Measurements from ENCODE around the gene ACTRT2.

ACTRT2 gene

DNA sequence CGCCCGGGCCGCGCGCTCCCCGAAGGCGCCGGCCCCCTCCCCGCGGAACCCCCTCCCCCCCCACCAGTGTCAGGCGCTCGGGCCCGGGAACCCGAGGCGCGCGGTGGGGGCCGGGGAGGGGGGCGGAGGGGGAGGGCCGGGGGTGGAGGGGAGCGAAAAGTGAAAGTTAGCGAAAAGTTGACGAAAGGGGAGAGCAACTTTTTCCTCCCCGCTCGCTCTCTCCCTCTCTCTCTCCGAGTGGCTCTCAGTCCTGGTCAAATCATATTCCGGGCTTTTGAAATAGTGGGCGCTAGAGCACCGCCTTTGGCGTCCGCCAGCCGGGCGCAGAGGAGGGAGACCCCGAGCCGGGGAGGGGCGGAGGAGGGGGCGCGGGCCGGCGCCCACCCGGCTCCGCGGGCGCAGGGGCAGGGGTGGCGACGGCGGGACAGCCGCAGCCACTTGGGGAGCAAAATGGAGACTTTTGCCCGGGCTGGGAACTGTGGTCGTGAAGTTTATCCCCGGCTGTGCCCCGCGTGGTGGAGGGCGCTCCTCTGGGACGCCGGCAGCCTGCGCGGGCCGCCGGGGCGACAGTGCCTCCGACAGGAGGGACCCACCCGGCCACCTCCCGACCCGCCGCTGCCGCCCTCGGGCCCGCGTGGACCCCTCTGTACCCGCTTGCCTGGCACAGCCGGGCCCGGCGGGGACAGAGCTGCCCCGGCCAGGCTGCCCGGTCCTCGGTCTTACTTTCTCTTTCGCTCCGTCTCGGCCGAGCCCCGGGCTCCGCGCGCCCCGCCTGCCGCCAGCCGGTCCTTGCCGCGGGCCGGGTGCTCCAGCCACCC, 48.4 kb downstream of the ACTRT2 start:
- peak; percentile 32 for DNase-seq

DNA sequence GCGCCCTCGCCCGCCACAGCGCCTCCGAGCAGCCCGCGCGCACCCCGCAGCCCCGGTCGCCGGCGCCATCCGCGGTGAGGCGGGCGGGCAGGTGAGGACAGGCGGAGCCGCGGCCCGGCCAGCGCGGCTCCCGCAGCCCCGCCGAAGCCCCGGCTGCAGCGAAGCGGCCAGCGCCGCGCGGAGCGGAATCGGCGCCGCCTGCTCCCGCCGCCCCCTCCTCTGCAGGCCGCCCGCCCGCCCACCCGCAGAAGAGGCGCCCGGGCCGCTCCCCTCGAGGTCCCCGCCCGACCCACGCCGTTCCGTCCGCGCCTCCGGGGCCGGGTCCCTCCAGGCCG, 49.0 kb downstream of the ACTRT2 start:
- DNase-seq = no peak

DNA sequence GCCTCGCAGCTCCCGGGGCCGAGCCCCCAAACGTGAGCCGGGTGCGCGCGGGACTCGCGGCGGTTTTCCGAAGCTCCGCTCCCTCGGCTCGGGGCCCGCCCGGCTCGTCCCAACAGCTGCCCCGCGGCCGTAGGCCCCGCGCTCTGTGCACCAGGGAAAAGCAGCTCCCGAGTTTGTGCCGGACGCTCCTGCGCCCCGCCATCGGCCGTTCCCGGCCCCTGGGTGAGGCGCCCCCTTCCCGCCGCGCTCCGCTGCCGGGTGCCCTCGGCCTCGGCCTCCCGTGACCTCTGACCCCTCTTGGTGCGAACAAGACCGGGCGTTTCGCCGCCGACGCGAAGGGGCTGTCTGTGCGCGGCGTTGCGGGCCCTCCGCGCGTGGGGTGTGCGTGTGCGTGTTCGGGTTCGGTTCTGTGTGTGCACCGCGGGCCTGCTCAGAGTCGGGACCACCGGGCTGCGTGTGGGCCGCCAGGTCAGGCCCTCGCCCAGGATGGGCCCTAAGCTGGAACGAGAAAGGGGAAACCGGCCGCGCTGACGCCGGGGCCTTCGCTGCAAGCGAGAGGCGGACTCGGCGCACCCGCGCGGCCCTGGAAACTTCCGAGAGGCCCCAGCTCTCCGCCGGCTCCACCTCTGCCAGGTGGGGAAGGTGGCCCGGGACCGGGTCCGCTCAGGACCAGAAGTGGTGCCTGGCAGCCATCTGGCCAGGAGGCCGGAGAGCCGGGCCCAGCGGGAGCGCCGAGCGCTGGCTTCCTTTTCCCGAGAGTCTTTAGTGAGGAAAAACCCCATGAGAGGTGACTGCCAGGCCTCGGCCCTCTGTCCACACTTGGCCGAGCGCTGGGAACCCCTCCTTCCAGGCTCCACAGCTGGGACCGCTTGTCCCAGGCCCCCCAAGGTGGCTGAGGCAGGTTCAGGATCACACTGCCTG, 49.6 kb downstream of the ACTRT2 start:
- no peak for DNase-seq

DNA sequence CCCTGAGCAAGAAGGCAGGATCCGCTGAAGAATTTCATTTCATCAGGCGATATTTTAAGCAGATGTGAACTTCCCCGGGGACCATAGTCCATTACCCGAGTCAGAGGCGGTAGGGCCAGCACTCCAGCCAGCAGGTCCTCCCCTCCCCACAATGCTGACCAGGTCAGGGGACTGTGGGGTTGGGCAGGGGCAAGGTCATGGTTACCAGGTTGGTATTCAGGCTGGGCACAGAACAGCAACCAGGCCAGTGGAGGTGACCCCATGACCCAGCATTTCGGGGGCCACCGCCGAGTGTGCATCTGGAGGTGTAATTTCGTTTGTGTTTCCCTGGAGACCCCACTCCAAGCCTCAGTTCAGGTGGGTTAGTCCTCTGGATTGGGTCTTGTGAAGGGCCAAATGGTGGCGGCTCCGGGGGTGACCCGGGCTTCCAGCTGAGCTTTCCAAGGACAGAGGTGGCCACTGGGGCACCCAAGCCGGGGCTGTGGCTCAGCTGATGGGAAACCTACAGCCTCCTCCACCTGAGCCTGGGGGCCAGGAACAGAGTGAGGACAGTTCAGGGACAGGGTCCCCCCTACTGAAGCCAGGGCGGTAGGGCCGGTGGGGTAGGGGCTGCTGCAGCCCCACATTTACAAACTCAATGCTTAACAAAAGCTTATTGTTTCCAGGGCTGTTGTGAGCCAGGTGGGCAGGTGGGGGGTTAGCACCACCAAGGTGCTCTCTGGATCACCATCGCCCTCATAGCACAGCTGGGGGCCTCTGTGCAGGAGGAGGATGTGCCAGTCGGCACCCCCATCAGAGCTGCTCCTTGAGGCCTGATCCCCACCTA, 50.5 kb downstream of the ACTRT2 start:
- no peak for DNase-seq

All from inflammatory macrophage treated with lipopolysaccharide for 4 hours (primary cell).